NCI-H446 treated with DMSO at 0.1 percent for 48 hours (cell line): Measurements from ENCODE around the gene GRID2.

ENCODE experiments used
- DNase-seq: peaks from one replicate; lab custom pipeline; 2025; lab: John Stamatoyannopoulos, UW

GRID2 gene

DNA sequence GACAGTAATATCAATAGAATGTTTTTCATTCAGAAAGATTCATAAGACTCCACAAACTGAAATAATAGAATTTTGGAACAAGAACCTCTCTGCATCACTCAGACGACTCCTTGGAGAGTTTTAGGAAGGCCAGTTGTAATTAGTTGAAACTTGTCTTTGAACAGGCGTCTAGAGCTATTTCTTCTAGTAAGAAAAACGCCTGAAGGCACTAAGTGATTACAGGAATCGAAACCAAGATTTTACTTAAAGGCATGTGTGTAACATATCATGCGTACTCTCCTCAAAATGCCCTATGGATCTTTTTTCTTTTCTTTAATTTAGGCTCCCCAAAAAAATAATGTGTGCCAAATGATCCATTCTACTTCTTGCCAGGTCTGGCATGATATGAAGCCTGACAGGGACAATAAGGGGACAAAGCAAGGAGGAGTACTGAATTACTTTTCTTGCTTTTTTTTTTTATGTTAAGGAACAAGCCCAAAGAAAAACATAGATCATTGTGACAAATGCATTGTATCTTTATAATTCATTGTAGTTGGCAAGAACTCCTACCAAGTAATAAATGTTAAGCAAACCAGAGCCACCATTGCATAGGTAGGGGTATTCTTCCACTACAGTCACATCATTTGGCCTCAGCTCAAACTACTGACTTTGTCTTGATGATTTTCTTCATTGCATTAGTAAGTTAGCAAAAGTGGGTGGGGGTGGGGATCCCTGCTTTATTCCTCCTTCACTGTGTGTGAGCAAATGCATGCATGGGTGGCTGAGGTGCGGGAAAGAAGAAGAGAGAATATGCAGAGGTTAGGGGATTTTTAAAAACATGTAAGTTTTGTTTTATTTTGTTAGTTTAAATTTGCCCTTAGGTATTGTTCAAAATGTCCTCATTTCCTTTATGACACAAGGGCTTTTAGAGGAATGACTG, 1444.9 kb downstream of the GRID2 start:
- no peak for DNase-seq

DNA sequence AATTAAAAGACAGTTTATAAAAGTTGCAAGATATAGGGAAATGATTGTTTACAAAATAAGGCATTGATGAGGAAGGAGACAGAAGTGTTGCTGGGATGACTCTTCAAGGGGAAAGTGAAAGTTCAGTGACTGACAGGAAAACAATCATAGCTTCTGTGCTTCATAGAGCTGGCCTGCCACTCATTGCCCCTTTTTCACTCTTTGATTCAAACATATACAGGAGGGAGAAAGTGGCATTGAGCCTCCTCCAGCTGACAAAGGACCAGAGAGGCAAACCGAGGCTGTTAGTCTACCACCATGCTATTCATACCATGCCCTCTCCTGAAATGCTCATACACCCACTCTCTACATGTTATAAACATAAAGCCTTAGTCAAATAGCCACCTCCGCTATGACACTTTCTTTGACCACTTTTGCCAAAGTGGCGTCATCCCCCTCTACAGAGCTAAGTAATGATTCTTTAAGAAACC, 1445.6 kb downstream of the GRID2 start:
- no peak for DNase-seq

GRCh38 chr4:93751411-93751810, 1447.6 kb downstream of the GRID2 start:
- DNase-seq: no peak

GRCh38 chr4:93756101-93756500, 1452.3 kb downstream of the GRID2 start:
- DNase-seq: no peak

DNA sequence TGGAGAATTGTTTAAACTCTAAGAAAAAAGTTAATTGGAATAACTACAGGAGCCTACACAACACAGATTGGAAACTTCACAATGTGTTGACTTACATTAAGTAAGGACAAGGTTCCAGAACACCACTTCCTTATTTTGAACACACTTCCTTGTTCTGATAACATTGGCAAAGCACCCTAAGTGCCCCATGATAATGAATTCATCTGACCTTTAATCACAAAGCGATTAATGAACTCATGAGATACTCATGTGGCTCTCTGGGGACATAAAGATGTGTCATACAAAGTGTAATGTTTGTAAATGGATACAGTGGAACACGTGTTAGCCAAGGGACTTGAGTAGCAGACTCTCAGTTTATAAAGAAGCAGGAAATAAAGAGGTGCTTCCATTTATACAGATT, 1455.7 kb downstream of the GRID2 start:
- DNase-seq: no peak

DNA sequence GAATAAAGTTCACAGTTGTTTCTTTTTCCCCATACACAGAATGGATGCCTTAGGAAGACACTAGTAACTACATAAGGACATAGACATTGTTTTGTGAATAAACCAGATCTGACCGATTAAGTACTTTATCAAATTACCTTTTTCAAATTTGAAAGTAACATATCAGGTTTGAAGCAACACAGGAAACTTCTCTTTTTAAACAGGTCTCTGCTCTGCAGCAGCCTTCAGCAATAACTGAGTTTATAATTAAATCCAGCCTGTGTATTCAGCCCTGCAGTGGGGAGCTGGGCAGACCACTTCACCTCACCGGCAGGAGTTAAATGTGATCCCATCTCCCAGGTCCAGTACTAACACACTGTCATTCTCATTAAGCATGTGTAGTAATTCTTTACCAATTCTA, 1456.5 kb downstream of the GRID2 start:
- no peak for DNase-seq

DNA sequence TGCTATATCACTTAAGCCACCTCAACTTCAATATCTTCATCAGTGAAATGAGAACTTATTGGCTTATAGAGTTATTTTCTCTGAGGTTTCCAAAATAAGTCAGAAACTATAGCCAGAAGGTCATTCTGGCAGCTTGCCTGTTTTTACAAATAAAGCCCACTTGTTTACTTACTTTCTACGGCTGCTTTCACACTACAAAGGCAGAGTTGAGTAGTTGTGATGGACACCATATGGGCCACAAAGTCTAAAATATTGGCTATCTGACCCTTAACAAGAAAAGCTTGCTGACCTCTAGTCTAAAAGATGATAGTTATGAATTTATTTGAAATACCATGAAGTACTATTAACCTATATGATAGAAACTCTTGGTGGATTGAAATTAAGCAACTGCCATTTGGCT, 1457.5 kb downstream of the GRID2 start:
- peak; percentile 62 for DNase-seq

- peak; percentile 52 for DNase-seq
Observed at GRCh38 chr4:93764639-93765246, 1461.0 kb downstream of the GRID2 start.

- DNase-seq: no peak
Observed at GRCh38 chr4:93767917-93768316, 1464.2 kb downstream of the GRID2 start.

DNA sequence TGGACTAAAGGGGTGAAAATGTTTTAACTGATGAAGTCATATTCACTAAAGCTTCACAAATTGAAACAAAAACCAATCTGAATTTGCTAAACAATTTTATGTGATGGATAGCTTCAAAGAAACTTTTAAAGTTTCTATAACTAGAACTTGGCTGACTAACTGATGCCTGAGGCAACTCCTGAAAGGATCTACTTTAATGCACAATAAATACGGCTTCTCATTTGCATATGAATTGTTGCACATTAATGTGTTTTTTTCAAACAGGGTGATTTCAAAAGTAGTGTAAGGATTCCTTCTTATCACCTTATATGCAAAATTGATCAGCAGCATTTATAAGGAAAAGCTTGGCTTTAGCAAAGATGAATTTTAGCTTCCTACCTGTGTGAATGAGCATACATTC, 1466.4 kb downstream of the GRID2 start:
- no peak for DNase-seq

GRCh38 chr4:93771640-93772411, 1468.1 kb downstream of the GRID2 start:
- DNase-seq: no peak

DNA sequence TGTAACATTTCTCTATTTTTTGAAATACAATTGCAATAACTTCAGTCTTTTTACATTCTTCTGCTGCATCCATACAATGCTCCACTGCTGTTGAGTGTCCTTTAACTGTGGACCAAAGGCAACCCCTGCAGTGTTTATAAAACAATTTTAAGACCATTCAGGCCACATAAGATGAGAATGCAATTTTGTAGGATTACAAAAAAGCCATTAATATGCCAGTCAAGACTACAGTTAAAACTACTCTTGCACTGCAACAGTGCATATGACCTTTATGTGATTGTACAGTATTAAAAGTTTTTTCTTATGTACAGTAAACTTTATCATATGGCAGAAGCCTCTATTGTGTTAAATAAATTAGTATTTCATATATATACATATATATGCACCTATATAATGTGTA, 1469.1 kb downstream of the GRID2 start:
- no peak for DNase-seq

- DNase-seq: no peak
Observed at GRCh38 chr4:93775551-93775950, 1471.8 kb downstream of the GRID2 start.

- peak; percentile 53 for DNase-seq
Observed at GRCh38 chr4:93776386-93777080, 1472.8 kb downstream of the GRID2 start.

- no peak for DNase-seq
Observed at GRCh38 chr4:93777081-93777460, 1473.3 kb downstream of the GRID2 start.

DNA sequence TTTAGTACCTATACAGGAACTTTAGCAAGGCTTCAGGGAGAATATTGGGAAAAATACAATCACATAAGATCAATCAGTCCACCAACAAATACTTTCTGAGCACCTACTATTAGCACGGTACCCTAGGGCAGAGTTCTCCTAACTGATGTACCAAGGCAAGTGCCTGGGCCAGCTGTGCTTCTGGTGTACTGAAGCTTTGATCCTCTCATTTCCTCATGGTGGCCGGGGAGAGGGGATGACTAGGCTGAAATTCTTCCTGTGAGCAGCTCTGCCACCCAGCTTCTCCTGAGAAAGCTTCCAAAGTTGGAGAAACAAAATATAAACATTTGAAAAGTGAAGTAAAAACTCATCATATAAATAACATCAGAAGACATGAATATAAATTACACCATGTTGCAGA, 1475.5 kb downstream of the GRID2 start:
- no peak for DNase-seq

DNA sequence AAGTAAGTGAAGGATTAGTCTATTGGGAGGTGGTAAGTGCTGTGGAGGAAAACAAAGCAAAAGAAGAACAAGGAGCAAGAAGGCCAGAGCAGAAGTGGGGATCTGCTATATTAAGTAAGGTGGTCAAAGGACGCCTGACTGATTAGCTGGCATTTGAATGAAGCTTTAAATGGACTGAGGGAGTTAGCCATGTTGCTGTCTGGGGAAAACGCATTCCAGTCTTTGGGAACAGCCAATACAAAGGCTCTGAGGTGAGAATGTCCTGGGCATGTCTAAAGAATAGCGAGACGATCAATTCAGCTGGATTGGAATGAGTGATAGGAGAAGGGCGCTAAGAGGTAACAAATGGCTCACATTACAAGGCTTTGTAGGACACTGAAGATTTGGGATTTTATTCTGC, 1476.3 kb downstream of the GRID2 start:
- no peak for DNase-seq

GRCh38 chr4:93781198-93781597, 1477.4 kb downstream of the GRID2 start:
- no peak for DNase-seq

- DNase-seq: no peak
Observed at GRCh38 chr4:93786149-93786548, 1482.4 kb downstream of the GRID2 start.

DNA sequence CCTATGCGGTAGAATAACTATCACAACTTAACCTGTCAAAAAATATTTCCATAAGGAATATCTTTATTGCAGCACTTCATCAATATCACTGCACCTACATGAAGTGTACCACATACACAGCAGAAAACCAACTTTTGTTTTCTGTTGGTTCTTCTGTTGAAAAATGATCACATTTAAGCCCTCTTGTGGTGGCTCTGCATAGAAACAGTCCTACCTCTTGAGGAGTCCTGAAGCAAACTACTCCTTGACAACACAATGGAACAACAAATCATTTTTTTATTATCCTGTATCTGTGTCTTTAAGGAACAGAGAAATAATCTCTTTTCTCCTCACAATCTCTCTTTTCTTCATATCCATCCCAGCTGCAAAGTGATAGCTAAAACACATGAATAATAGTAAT, 1484.9 kb downstream of the GRID2 start:
- no peak for DNase-seq

GRCh38 chr4:93791570-93792195, 1487.9 kb downstream of the GRID2 start:
- peak; percentile 38 for DNase-seq

DNA sequence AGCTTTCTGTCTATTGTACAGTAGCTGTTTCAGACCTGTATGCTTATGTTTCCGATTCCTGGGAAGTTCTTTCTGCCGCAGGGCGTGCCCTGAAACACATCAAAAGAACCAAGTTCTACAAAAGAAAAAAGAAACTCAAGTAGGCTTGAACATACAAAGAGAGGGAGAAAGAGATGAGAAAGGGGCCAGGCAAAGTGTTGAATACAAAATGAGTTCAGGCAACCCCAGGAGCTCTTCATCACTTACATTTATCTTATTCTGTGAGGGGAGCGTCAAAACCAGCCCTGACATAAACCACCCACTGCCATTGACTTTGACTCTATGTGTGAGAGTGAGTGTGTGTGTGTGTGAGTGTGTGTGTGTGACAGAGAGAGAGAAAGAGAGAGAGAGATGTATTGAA, 1498.3 kb downstream of the GRID2 start:
- no peak for DNase-seq
